ENCODE data around the gene RPH3AL.

The RPH3AL gene, protein sequence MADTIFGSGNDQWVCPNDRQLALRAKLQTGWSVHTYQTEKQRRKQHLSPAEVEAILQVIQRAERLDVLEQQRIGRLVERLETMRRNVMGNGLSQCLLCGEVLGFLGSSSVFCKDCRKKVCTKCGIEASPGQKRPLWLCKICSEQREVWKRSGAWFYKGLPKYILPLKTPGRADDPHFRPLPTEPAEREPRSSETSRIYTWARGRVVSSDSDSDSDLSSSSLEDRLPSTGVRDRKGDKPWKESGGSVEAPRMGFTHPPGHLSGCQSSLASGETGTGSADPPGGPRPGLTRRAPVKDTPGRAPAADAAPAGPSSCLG

GRCh38 chr17:352421-353212, at the start of gene RPH3AL:
RPH3AL (minus strand) TSS chr17:352807; CDS start chr17:327543, 25,264 bp downstream.
- peak within 1 kb of the TSS; percentile 72 for H3K27ac ChIP-seq
- no peak for DNase-seq (ENCODE audit: low read depth, low spot score)

DNA sequence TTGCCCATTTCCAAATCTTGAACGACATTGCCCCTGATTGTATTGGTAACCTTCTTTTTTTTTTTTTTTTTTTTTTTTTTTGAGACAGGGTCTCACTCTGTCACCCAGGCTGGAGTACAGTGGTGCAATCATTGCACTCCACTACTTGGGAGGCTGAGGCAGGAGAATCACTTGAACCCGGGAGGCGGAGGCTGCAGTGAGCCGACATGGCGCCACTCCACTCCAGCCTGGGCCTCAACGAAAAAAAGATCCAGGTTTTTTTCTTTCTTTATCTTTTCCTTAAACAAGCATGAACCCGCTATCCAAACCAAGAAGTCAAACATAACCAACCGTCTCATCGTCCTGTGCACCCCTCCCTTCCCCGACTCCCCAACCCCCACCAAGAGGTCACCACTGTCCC, 47.6 kb upstream of the RPH3AL start:
- no peak overlapping the region for H3K27ac ChIP-seq
- no peak for DNase-seq (ENCODE audit: low read depth, low spot score)

GRCh38 chr17:396788-397187, 44.2 kb upstream of the RPH3AL start:
- no peak for DNase-seq (ENCODE audit: low read depth, low spot score)
- no peak overlapping the region for H3K27ac ChIP-seq

- DNase-seq (ENCODE audit: low read depth, low spot score), result no peak
- H3K27ac ChIP-seq, result no peak overlapping the region
Observed at GRCh38 chr17:395974-396373, 43.4 kb upstream of the RPH3AL start.

DNA sequence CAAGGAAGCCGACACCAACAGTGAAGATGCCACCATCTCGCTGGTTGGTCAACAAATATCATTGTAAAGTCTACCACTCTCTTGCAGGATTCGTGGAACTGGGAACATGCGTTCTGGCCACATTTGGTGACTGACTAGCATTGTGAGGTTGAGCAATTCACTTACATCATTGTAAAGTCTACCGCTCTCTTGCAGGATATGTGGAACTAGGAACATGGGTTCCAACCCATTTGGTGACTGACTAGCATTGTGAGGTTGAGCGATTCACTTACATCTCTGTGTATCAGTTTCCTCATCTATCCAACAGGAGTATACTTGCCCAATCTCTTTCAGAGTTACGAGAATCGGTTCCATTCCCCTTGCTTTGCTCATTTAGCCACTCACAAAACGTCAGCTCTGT, 42.6 kb upstream of the RPH3AL start:
- no peak overlapping the region for H3K27ac ChIP-seq
- DNase-seq (ENCODE audit: low read depth, low spot score), result no peak

DNA sequence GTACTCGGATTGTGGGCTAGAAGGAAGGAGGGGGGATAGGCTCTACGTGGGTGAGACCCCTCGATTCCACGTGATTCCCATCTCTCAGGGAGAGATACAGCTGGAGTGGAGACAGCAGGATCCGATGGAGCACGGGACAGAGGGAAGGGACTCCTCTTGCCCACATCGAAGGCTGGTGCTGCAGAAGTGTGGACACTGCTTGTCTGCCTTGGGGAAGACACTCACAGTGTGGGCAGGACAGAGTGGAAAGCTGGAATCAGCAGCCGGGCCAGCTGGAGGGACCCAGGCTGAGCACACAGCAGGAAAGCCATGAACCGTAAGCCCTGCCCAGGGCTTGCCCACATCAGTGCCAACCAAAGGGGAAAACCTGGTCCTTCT, 42.1 kb upstream of the RPH3AL start:
- no peak overlapping the region for H3K27ac ChIP-seq
- no peak for DNase-seq (ENCODE audit: low read depth, low spot score)

DNA sequence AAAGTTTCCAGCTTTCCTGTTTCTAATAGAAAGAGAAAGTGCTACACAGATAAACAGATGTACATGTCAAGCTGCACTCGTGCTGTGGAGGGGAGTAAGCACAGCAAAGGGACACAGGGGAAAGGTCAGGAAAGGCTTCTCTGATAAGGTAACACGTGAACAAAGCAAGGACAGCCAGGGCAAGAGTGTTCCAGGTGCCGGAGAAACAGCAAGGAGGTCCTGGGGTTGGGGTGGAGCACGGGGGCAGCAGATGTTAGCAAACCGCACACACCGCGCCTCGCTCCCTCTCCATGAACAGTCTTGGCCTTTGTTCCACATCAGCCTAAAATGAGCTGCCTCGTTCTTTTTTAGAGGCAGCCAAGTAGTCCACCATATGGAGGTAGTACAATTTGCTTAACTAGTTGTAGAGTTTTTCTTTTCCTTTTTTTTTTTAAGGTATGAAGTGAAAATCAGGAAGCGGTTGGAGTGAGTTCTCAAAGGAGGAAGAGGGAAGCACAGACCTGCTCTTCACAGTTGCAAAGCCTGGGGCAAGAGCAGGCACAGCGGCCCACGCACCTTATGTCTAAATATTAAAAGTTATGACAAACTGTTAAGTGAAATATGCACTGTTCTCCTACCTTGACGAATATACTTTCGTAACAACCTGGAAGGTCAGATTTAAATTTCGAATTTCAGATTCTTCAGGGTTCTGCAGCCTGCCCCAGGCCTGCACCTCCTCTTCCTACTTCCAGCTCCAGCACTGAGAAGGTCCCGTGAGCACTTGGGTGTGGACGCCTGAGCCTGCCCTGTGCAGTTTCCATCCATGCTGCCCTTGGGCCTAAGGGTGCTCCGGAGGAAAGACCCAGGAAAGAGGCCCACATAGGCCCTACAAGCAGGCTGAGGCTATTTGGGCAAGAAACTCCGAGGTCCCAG, 41.5 kb upstream of the RPH3AL start:
- DNase-seq (ENCODE audit: low read depth, low spot score), result no peak
- H3K27ac ChIP-seq, result no peak overlapping the region

DNA sequence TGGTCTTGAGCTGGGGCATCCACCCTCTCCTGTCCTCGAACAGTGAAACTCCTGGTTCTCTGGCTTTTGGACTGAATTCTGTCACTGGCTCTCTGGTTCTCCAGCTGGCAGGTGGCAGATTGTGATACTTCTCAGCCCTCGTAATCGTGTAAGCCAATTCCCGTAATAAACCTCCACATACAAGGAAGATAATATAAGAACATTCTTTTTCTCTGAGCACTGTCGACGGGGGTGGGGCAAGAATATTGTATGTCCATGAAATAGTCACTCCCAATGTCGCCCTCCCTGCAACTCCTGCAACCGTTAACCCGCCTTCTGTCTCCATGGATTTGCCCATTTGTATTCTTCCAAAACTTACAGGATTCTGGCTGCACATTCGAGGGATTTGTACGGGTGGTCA, 39.2 kb upstream of the RPH3AL start:
- H3K27ac ChIP-seq, result no peak overlapping the region
- DNase-seq (ENCODE audit: low read depth, low spot score), result no peak

DNA sequence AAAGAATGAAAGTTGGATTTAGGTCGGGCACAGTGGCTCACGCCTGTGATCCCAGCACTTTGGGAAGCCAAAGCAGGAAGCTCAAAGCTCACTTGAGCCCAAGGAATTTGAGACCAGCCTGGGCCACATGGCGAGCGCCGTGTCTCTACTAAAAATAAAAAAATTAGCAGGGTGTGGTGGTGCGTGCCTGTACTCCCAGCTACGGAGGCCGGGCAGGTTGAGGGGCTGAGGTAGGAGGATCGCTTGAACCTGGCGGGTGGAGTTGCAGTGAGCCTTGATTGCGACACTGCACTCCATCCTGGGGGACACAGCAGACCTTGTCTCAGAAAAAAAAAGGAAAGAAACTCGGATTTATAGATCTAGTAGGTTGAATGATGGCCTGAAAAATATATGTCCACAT, 37.4 kb upstream of the RPH3AL start:
- H3K27ac ChIP-seq, result no peak overlapping the region
- DNase-seq (ENCODE audit: low read depth, low spot score), result no peak

- H3K27ac ChIP-seq, result no peak overlapping the region
- no peak for DNase-seq (ENCODE audit: low read depth, low spot score)
Observed at GRCh38 chr17:388087-388486, 35.5 kb upstream of the RPH3AL start.

- no peak overlapping the region for H3K27ac ChIP-seq
- DNase-seq (ENCODE audit: low read depth, low spot score), result no peak
Observed at GRCh38 chr17:386141-386876, 33.7 kb upstream of the RPH3AL start.

GRCh38 chr17:385836-386140, 33.2 kb upstream of the RPH3AL start:
- no peak for DNase-seq (ENCODE audit: low read depth, low spot score)
- no peak overlapping the region for H3K27ac ChIP-seq

DNA sequence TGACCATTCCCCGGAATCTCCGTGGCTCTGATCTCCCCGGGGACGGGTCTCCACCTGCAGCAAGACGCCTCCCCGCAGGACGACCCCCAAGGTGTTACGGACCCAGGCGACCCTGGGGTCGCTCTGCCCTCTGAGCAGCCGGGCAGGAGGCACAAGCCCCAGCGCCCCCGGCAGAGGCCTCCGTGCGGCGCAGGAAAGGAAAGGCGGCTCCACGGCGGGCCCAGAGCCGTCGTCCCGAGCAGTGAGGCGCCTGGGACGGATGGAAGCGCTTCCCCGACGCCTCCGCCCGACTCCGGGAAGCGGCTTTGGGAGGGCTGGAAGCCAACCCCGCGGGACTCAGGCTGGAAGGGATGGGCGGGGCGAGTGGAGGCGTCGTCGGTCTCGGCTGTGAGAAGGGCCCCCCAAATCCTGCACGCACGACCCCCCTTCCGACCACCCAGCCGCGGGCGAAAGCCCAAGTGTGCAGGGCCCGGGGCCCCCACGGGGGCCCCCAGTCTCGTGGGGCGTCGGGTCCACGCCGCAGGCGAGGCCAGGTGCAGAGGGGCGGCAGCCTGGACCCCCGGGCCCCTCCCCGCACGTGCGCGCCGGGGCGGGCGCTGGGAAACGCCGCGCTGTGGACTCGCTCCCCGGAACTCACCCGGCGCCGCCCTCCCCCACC, 32.7 kb upstream of the RPH3AL start:
- no peak overlapping the region for H3K27ac ChIP-seq
- DNase-seq (ENCODE audit: low read depth, low spot score), result no peak

DNA sequence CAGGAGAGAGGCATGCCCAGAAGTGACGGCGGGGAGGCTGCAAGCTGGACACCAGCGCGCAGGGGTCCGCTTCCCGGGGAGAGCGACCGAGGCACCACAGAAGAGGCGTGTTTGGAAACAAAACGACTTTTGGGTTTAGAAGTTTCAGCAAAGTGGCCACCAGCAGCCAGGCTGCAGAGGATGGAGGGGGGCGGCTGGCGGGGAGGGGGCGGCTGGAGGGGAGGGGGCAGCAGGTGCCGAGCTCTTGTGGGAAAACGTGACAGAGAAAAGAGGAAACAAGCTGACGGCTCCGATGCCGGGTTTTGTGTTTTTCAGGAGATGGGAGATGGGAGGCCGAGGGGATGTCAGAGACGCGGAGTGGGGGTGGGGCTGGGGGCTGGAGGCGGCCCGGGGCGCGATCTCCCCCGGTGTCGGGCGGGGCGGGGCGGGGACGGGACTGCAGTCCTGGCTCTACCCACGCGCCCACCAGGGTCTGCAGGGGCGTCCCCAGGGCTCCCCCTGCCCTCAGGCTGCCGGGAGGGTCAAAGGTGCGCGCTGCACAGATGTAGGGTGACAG, 32.1 kb upstream of the RPH3AL start:
- DNase-seq (ENCODE audit: low read depth, low spot score), result no peak

GRCh38 chr17:383771-384621, 31.4 kb upstream of the RPH3AL start:
- H3K27ac ChIP-seq, result no peak overlapping the region
- DNase-seq (ENCODE audit: low read depth, low spot score), result no peak

More for the DNA sequence above, 32.1 kb upstream of the RPH3AL start:
- H3K27ac ChIP-seq, result no peak overlapping the region

DNA sequence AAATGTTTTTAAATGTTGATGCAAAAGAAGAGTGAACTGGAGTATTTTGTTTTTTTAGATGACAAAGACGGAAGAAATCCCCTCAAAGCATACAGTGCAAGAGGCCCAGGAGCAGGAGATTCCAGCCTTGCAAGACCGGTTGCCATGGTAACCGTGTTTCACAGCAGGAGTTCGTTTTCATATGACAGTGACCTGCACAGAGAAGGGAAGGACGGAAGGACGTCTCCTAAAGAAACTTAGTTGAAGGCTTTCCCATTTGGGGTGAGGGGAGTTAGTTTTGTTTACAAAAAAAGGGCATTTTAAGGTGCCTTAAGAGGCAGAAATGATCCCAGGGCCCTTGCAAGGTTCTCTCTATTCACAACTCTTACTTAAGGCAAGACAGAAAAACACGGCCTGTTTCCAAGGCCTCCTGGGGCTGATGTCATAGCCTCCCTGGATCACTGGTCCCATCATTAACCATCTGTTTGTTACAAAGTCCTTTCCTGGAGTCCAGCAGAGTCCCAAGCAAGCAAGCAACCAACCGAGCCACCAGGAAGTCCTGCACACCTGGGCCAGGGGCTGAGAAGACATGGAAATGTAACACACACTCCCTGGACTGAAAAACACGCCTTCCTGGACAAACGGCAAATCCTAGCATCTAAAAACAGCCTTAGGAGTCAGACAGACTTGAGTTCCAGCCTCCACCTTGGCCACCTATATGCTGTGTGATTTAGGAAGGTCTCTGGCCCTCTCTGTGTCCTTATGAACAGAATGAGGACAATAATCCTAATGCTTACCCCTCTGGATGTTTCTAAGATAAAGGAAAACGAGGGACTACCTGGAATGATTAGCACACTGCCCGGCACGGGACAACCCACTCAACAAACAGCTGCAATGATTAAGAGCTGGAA, 30.3 kb upstream of the RPH3AL start:
- no peak overlapping the region for H3K27ac ChIP-seq
- DNase-seq (ENCODE audit: low read depth, low spot score), result no peak

DNA sequence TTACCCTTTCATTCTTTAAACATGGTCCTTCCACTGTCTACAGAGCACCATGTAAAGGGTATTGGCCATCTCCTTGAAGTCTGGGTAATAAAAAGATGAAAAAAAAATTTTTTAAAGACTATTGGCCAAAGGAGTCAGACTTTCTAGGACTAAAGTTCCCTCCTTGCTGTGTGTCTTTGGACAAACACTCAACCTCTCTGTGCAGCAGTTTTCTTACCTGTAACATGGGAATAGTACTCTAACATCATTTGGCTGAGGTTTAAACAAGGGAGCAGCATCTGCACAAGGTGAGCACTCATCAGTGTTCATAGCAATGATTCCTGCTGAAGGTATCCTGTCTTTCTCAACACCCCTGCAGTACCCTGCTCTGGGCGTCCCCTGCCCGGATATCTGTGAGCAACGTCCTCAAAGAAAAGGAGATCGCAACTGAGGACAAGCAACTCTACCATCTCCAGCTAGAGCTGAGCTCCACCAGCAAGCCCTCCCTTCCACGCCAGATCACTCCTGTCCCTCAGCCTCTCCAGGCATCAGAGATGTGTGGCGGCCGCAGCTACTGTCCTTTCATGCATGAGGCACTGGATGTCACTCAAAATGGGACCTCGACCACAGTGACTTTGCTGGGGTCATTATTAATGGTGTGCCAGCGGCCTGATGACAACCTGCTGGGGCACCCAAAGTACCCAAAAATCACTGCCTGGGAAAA, 29.5 kb upstream of the RPH3AL start:
- H3K27ac ChIP-seq, result no peak overlapping the region
- DNase-seq (ENCODE audit: low read depth, low spot score), result no peak
